Ovary (tissue), 3 donors: ENCODE results near the gene PFKL.

ENCODE experiments used
- POLR2A ChIP-seq: fragments of 450-650 bp; IDR thresholded peaks from one replicate; pipeline ENCODE4 v1.6.1; 2017; ENCODE audit warnings: antibody characterized with exemption, mild to moderate bottlenecking, moderate library complexity
- TF ChIP-seq, protein P1 (sequence below), 3 donors: fragments of 450-650 bp in 2 of 3; fragments of 200-600 bp in 1 of 3; IDR thresholded peaks; one replicate each; pipeline versions ENCODE4 v1.5.1 to v1.8.0; 2016 to 2022; ENCODE audit warnings: antibody characterized with exemption in 3 of 3, mild to moderate bottlenecking in 1 of 3
- donor health status: DM: no; HTN: no; CAD: no.

DNA sequence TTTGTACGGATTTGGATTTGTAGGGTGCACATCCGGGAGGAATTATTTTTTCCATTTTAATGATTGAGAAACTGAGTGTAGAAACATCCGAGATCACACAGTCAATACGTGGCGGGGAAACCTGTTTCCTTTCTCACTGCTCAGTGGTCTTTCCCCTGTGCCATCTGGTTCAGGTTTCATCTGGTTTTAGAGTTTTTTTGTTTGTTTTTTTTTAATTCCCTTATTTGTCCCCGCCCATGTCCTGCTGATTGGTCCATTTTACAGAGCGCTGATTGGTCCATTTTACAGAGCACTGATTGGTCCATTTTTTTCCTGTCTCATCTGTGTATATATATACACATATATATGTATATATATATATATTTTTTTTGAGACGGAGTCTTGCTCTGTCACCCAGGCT is 59.5 kb downstream of the PFKL start:
- TF ChIP-seq, protein P1, sequence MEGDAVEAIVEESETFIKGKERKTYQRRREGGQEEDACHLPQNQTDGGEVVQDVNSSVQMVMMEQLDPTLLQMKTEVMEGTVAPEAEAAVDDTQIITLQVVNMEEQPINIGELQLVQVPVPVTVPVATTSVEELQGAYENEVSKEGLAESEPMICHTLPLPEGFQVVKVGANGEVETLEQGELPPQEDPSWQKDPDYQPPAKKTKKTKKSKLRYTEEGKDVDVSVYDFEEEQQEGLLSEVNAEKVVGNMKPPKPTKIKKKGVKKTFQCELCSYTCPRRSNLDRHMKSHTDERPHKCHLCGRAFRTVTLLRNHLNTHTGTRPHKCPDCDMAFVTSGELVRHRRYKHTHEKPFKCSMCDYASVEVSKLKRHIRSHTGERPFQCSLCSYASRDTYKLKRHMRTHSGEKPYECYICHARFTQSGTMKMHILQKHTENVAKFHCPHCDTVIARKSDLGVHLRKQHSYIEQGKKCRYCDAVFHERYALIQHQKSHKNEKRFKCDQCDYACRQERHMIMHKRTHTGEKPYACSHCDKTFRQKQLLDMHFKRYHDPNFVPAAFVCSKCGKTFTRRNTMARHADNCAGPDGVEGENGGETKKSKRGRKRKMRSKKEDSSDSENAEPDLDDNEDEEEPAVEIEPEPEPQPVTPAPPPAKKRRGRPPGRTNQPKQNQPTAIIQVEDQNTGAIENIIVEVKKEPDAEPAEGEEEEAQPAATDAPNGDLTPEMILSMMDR (IDR thresholded peaks at IDR 0.05) = no peak
- no peak for TF ChIP-seq POLR2A
